SU-DHL-6 (cell line): ENCODE measurements around the gene CNKSR1.

Experiments used
- H2AFZ ChIP-seq: fragments of 200-600 bp; sonication (generic); 2 replicates; pipeline ENCODE4 v1.6.1; 2014; ENCODE audit warnings: low read depth, mild to moderate bottlenecking, moderate library complexity, mixed read lengths, antibody characterized with exemption, low read length; ENCODE audit not compliant: severe bottlenecking
- H3F3A ChIP-seq: fragments of 200-600 bp; shearing (Covaris generic); 2 replicates; pipeline ENCODE4 v1.6.0; 2016; ENCODE audit warnings: antibody characterized with exemption, mild to moderate bottlenecking; ENCODE audit not compliant: insufficient read depth
- H3K27ac ChIP-seq: fragments of 200-600 bp; sonication (generic); 2 replicates; pipeline ENCODE4 v1.5.1; 2016; ENCODE audit warnings: low read depth, mild to moderate bottlenecking, low read length, moderate library complexity, mixed read lengths
- H3K27me3 ChIP-seq: fragments of 200-600 bp; sonication (generic), shearing (Covaris generic); 2 replicates; pipeline ENCODE4 v1.6.0; 2014; ENCODE audit warnings: mild to moderate bottlenecking, low read length
- H3K36me3 ChIP-seq: fragments of 200-600 bp; sonication (generic); 2 replicates; pipeline ENCODE4 v1.6.1; 2014; ENCODE audit warnings: mild to moderate bottlenecking, low read length, mixed read lengths
- H3K4me2 ChIP-seq: fragments of 300-600, 200-600 bp; shearing (Covaris generic), sonication (generic); 2 replicates; pipeline ENCODE4 v1.6.0; 2014; ENCODE audit warnings: low read length, low read depth, mild to moderate bottlenecking; ENCODE audit not compliant: poor library complexity, severe bottlenecking
- H3K4me3 ChIP-seq: fragments of 200-600 bp; sonication (generic); 2 replicates; pipeline ENCODE4 v1.5.1; 2014; ENCODE audit warnings: antibody characterized with exemption, low read length, mild to moderate bottlenecking, mixed read lengths; ENCODE audit not compliant: insufficient read depth, poor library complexity, severe bottlenecking
- H3K79me2 ChIP-seq: fragments of 200-600 bp; sonication (generic); 2 replicates; pipeline ENCODE4 v1.6.1; 2014; ENCODE audit warnings: mild to moderate bottlenecking, low read length, moderate library complexity; ENCODE audit not compliant: insufficient read depth
- H3K9ac ChIP-seq: fragments of 200-600 bp; sonication (generic); 2 replicates; pipeline ENCODE4 v1.7.0; 2014; ENCODE audit warnings: mild to moderate bottlenecking, low read length
- H3K9me2 ChIP-seq: fragments of 200-600 bp; sonication (generic); replicated peaks from 2 replicates; pipeline ENCODE4 v1.6.1; 2014; ENCODE audit warnings: low read length; ENCODE audit not compliant: insufficient read depth
- H3K9me3 ChIP-seq: fragments of 200-600 bp; sonication (generic); 2 replicates; pipeline ENCODE4 v1.6.1; 2014; ENCODE audit warnings: low read length, mixed read lengths; ENCODE audit not compliant: insufficient read depth
- H4K20me1 ChIP-seq: fragments of 200-600 bp; sonication (generic); 2 replicates; pipeline ENCODE4 v1.6.1; 2014; ENCODE audit warnings: low read depth, mild to moderate bottlenecking, antibody characterized with exemption, low read length, moderate library complexity, mixed read lengths
- EZH2phosphoT487 ChIP-seq: fragments of 200-600 bp; sonication (generic), shearing (Covaris generic); conservative IDR thresholded peaks from 2 replicates; pipeline ENCODE4 v1.6.1; 2018; ENCODE audit warnings: mild to moderate bottlenecking, antibody characterized with exemption, low read length, moderate library complexity, mixed read lengths
- TF ChIP-seq, protein P1 (sequence below): fragments of 200-600 bp; sonication (generic); IDR thresholded peaks from one replicate; pipeline ENCODE4 v1.5.1; 2017; ENCODE audit warnings: antibody characterized with exemption, mild to moderate bottlenecking, low read length, moderate library complexity; ENCODE audit not compliant: insufficient read depth, poor library complexity, severe bottlenecking

Gene CNKSR1

DNA sequence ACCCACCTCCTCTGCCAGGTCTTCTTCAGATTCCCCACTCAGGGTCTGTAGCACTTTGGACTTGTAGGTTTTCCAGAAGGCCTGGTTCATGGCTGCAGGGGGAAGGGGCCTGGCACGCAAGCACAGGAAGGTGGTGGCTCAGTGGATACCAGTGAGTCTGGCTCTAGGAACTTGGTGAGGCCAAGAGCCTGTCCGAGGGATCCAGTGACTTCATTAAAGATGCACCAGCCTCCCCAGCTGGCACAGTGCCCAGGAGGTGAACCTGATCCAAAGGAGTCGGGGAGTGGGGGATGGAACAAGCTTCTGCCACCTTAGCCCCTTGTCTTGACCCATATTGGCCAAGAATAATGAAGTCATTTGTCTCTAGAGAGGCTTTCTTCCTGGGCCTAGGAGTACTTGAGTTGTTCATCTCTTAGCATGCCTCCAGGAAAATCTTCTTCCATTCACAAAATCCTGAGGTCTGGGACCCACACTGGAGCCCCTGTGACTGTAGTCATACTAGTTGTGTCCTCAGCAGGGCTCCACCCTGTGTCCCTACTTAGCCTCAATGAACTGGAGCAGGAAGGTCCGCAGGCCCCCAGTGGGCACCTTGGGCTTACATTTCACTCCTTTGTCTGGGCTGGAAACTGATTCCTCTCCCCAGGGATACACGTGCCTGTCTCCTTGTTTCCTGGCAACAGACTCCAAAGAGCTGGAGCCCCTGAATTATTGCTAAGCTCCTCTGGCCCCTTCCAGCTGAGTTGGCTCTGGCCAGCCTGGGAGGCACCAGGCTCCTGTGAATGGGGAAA lies 8.7 kb upstream of the CNKSR1 start, which contains the start of gene C1orf232:
Gene C1orf232, minus strand, starts transcription at position 554 of the 788 bp plus-strand sequence. Its CDS starts 464 bp downstream, at position 90.
- no peaks in the 10 kb centered on the region for H3K9me2 ChIP-seq
- H3F3A ChIP-seq = no peaks in the 10 kb centered on the region
- H3K9me3 ChIP-seq = no peaks in the 10 kb centered on the region
- H3K27me3 ChIP-seq = no peaks in the 10 kb centered on the region
- H3K4me3 ChIP-seq = peak within 1 kb of the TSS; percentile 98
- peak within 1 kb of the TSS; percentile 78 for H2AFZ ChIP-seq
- peak within 1 kb of the TSS; percentile 84 for H3K4me2 ChIP-seq
- H3K9ac ChIP-seq = peak within 1 kb of the TSS; percentile 99
- no peak for TF ChIP-seq EZH2phosphoT487
- TF ChIP-seq, protein P1, sequence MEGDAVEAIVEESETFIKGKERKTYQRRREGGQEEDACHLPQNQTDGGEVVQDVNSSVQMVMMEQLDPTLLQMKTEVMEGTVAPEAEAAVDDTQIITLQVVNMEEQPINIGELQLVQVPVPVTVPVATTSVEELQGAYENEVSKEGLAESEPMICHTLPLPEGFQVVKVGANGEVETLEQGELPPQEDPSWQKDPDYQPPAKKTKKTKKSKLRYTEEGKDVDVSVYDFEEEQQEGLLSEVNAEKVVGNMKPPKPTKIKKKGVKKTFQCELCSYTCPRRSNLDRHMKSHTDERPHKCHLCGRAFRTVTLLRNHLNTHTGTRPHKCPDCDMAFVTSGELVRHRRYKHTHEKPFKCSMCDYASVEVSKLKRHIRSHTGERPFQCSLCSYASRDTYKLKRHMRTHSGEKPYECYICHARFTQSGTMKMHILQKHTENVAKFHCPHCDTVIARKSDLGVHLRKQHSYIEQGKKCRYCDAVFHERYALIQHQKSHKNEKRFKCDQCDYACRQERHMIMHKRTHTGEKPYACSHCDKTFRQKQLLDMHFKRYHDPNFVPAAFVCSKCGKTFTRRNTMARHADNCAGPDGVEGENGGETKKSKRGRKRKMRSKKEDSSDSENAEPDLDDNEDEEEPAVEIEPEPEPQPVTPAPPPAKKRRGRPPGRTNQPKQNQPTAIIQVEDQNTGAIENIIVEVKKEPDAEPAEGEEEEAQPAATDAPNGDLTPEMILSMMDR = no peak
- no peaks in the 10 kb centered on the region for H4K20me1 ChIP-seq
- H3K36me3 ChIP-seq = no peaks in the 10 kb centered on the region
- peaks cover 11% of the 10 kb centered on the region for H3K79me2 ChIP-seq
- peak within 1 kb of the TSS; percentile 33 for H3K27ac ChIP-seq

DNA sequence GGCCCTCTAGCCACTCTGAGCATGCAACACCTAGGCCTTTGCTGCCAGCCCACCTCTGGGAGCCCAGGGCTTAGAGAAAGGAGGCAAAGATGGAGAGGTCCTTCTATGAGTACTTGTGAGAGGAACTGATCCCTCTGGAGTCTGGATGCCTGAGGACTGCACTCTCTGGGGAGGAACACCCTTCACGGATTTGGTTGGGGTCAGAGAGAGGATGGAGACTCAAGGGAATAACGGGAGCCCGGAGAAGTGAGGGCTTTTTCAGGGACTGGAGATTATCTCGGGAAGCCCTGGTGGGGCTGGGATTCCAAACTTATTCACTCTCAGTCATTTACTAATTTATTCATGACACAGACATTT lies 8.1 kb upstream of the CNKSR1 start:
- no peaks in the 10 kb centered on the region for H3K36me3 ChIP-seq
- peak overlapping the region; percentile 99; the same call in 1 of the 2 replicates for H3K9ac ChIP-seq
- H3K4me2 ChIP-seq = peak overlapping the region; percentile 84
- H3F3A ChIP-seq = 0 out of 2 replicates have a peak, but pooled peaks cover 4% of the 10 kb centered on the region
- no peak overlapping the region for H3K4me3 ChIP-seq
- no peak overlapping the region for H2AFZ ChIP-seq
- TF ChIP-seq, protein P1 = no peak
- no peak for TF ChIP-seq EZH2phosphoT487
- no peaks in the 10 kb centered on the region for H3K9me3 ChIP-seq
- no peaks in the 10 kb centered on the region for H4K20me1 ChIP-seq
- H3K27ac ChIP-seq = no peak overlapping the region
- H3K27me3 ChIP-seq = no peaks in the 10 kb centered on the region
- H3K9me2 ChIP-seq = no peaks in the 10 kb centered on the region
- peaks cover 11% of the 10 kb centered on the region for H3K79me2 ChIP-seq

DNA sequence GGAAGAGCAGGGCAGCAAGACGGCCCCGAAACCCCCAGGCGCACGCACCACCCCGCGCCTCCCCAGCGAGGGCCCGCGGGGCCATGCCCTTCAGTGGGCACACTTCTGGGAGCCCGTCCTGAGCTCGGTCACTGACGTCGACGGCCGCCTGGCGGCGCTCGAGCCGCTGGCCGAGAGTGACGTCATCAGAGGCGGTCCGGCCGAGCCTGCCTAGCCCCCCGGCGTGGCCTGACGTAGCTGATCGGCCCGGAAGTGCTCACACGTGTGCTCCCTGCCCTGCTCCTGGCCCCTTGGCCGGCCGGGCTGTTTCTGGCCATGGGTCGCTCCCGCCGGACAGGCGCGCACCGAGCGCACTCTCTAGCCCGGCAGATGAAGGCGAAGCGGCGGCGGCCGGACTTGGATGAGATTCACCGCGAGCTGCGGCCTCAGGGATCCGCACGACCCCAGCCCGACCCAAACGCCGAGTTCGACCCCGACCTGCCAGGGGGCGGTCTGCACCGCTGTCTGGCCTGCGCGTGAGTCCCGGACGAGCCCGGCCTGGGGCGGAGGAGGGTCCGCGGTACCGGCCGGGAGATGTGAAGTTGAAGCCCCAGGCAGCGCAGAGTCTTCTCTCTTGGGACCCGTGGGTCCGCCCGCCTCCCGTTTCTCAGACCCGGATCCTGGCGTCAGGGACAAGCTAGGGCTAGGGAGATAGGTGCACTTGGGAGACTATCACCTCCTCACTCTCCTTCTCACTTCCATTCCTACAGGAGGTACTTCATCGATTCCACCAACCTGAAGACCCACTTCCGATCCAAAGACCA lies 7.4 kb upstream of the CNKSR1 start, which contains the start of gene ZNF593:
Gene ZNF593, plus strand, starts transcription at position 240 of the 803 bp plus-strand sequence. Its CDS starts 76 bp downstream, at position 316.
- H3K4me2 ChIP-seq = peak within 1 kb of the TSS; percentile 84
- H3K9ac ChIP-seq = peak within 1 kb of the TSS; percentile 99
- no peaks in the 10 kb centered on the region for H3K9me2 ChIP-seq
- no peak for TF ChIP-seq EZH2phosphoT487
- TF ChIP-seq, protein P1 = peak; percentile 74
- no peaks in the 10 kb centered on the region for H3K27me3 ChIP-seq
- no peaks in the 10 kb centered on the region for H3K36me3 ChIP-seq
- peak within 1 kb of the TSS; percentile 78 for H2AFZ ChIP-seq
- 0 out of 2 replicates have a peak, but pooled peaks cover 6% of the 10 kb centered on the region for H3F3A ChIP-seq
- peaks cover 11% of the 10 kb centered on the region for H3K79me2 ChIP-seq
- peak within 1 kb of the TSS; percentile 33 for H3K27ac ChIP-seq
- H3K4me3 ChIP-seq = peak within 1 kb of the TSS; percentile 98
- H4K20me1 ChIP-seq = no peaks in the 10 kb centered on the region
- H3K9me3 ChIP-seq = no peaks in the 10 kb centered on the region
